Lower leg skin (tissue), 3 donors: ENCODE measurements around the gene BAD.

Source experiments
- CTCF ChIP-seq, 3 donors: fragments of 450-650 bp; IDR thresholded peaks; one replicate each; pipeline ENCODE4 v1.5.1; 2016; ENCODE audit warnings: antibody characterized with exemption in 3 of 3, mild to moderate bottlenecking in 3 of 3, moderate library complexity in 2 of 3
- POLR2A ChIP-seq, 2 donors: fragments of 450-650 bp; IDR thresholded peaks; one replicate each; pipeline ENCODE4 v1.6.1; 2016 to 2017; ENCODE audit warnings: antibody characterized with exemption in 2 of 2, mild to moderate bottlenecking in 1 of 2, moderate library complexity in 1 of 2

- TF ChIP-seq CTCF (IDR thresholded peaks at IDR 0.05) (no peak), POLR2A (IDR thresholded peaks at IDR 0.05) (no peak)
Measured at GRCh38 chr11:64269540-64270220, 14.8 kb downstream of the BAD start.
